K562 (cell line): Measurements from ENCODE around the gene WIF1. TPM values are rescaled to one million over a fixed set of nuclear protein-coding genes. Genes with fewer than 3 reads are reported as not detected.

Experiments
- ATAC-seq: fragments of 200-7000 bp; cut with Tn5 transposase; 3 replicates; pipeline ENCODE4 v1.9.1; 2020; ENCODE audit warnings: moderate library complexity
- BruUV-seq: library from RNA; stranded (reverse); fragments of 400-500 nt; replicated peaks from 2 replicates; lab custom pipeline; 2021; lab: Mats Ljungman, UMichigan
- CTCF ChIA-PET: fragments of 300-600 bp; formaldehyde crosslinking; extraction: SDS; loops from one replicate; lab custom pipeline; 2021; ENCODE audit warnings: low intra/inter-chr PET ratio; lab: Yijun Ruan, JAX
- POLR2A ChIA-PET: fragments of 300-600, 350-650 bp; sonication (Branson Sonifier 250); formaldehyde crosslinking; extraction: SDS; loops from one replicate; lab custom pipeline; 2021; ENCODE audit warnings: antibody characterized with exemption, inconsistent platforms; lab: Yijun Ruan, JAX
- DNase-seq, 4 experiments: peaks; one replicate each; pipeline versions ENCODE4 v3.0.0 to v3.0.0-alpha.2; 2011 to 2018; ENCODE audit warnings: low spot score in 3 of 4, mixed read lengths in 3 of 4; ENCODE audit errors: extremely low read depth in 1 of 4
- FAIRE-seq: peaks from 2 replicates; lab custom pipeline; 2011; peaks lifted over from hg19 to GRCh38; lab: Jason Lieb, UNC
- H2AFZ ChIP-seq: 2 replicates; pipeline ENCODE4 v1.6.0; 2011; ENCODE audit warnings: low read depth, low read length, control low read depth, inconsistent platforms
- H3K27ac ChIP-seq: fragments of 200-600 bp; 3 replicates; pipeline ENCODE4 v1.8.0; 2011; ENCODE audit warnings: low read depth, mild to moderate bottlenecking, control low read depth, inconsistent platforms, low read length, moderate library complexity, mixed read lengths; ENCODE audit errors: extremely low read depth
- H3K27me3 ChIP-seq, 2 experiments: fragments of 300-600 bp in 1 of 2; 2 replicates in 1 of 2; 3 replicates in 1 of 2; pipeline versions ENCODE4 v1.6.0 to v1.8.0; 2011; ENCODE audit warnings: inconsistent platforms in 2 of 2, low read length in 2 of 2, mild to moderate bottlenecking in 1 of 2, mixed read lengths in 1 of 2, moderate library complexity in 1 of 2; ENCODE audit not compliant: control insufficient read depth in 2 of 2, insufficient read depth in 2 of 2
- H3K36me3 ChIP-seq: fragments of 300-600 bp; 3 replicates; pipeline ENCODE4 v1.8.0; 2011; ENCODE audit warnings: mild to moderate bottlenecking, low read length, inconsistent platforms; ENCODE audit not compliant: control insufficient read depth, insufficient read depth
- H3K4me1 ChIP-seq, 2 experiments: fragments of 200-600 bp in 1 of 2; replicated peaks in 1 of 2; 2 replicates in 1 of 2; 3 replicates in 1 of 2; pipeline versions ENCODE4 v1.5.1 to v1.8.0; 2011; ENCODE audit warnings: inconsistent platforms in 2 of 2, low read length in 2 of 2, mild to moderate bottlenecking in 1 of 2, mixed read lengths in 1 of 2, moderate library complexity in 1 of 2; ENCODE audit not compliant: control insufficient read depth in 2 of 2, insufficient read depth in 2 of 2
- H3K4me2 ChIP-seq: 2 replicates; pipeline ENCODE4 v1.6.1; 2011; ENCODE audit warnings: low read length, control low read depth, inconsistent platforms, mixed read lengths; ENCODE audit not compliant: insufficient read depth
- H3K4me3 ChIP-seq: fragments of 200-600 bp; sonication (generic), shearing (Covaris generic); 2 replicates; pipeline ENCODE4 v1.5.1; 2016; ENCODE audit warnings: control low read depth, inconsistent platforms
- H3K79me2 ChIP-seq: fragments of 200-600 bp; 3 replicates; pipeline ENCODE4 v1.8.0; 2011; ENCODE audit warnings: low read length, inconsistent platforms; ENCODE audit not compliant: control insufficient read depth, insufficient read depth
- H3K9ac ChIP-seq, 2 experiments: 2 replicates each; pipeline versions ENCODE4 v1.6.0 to v1.6.1; 2011; ENCODE audit warnings: low read depth in 2 of 2, low read length in 2 of 2, control low read depth in 1 of 2, inconsistent platforms in 1 of 2, mild to moderate bottlenecking in 1 of 2, mixed read lengths in 1 of 2; ENCODE audit not compliant: insufficient read depth in 1 of 2
- H3K9me1 ChIP-seq: one replicate; pipeline ENCODE4 v1.6.0; 2011; ENCODE audit warnings: inconsistent platforms, mild to moderate bottlenecking, low read length, moderate library complexity; ENCODE audit not compliant: control insufficient read depth, insufficient read depth
- H3K9me3 ChIP-seq: replicated peaks from 2 replicates; pipeline ENCODE4 v1.5.1; 2011; ENCODE audit warnings: low read depth, low read length, inconsistent platforms; ENCODE audit not compliant: control insufficient read depth, insufficient read depth
- H4K20me1 ChIP-seq: replicated peaks from 2 replicates; pipeline ENCODE4 v1.6.1; 2011; ENCODE audit warnings: low read length, inconsistent platforms, mixed read lengths; ENCODE audit not compliant: control insufficient read depth, insufficient read depth
- CEBPG ChIP-seq, 3 experiments: fragments of 200-800 bp in 1 of 3; sonication (Bioruptor generic) in 1 of 3; sonication (generic) in 1 of 3; formaldehyde crosslinking in 1 of 3; IDR thresholded peaks in 2 of 3; conservative IDR thresholded peaks in 1 of 3; 2 replicates each; pipeline versions ENCODE4 v1.6.1 to v1.8.0; 2016 to 2022; ENCODE audit warnings: missing compliant biosample characterization in 2 of 3, missing genetic modification characterization in 2 of 3, mild to moderate bottlenecking in 1 of 3, missing genetic modification reagents in 1 of 3
- HMGN3 ChIP-seq: IDR thresholded peaks from 2 replicates; pipeline ENCODE4 v1.6.1; 2011; ENCODE audit warnings: borderline replicate concordance, low read depth, mild to moderate bottlenecking, mixed read lengths, low read length; ENCODE audit not compliant: insufficient read length; ENCODE audit errors: extremely low read depth
- MIER1 ChIP-seq: fragments of 450-650 bp; IDR thresholded peaks from 2 replicates; pipeline ENCODE4 v1.6.1; 2016; ENCODE audit warnings: antibody characterized with exemption, mild to moderate bottlenecking, low read depth
- SRSF3 ChIP-seq: fragments of 200-400 bp; formaldehyde crosslinking; IDR thresholded peaks from 2 replicates; pipeline ENCODE4 v1.6.1; 2016; ENCODE audit warnings: mild to moderate bottlenecking, low read length, moderate library complexity; ENCODE audit not compliant: insufficient read depth
- TGIF2 ChIP-seq: sonication (generic); formaldehyde crosslinking; IDR thresholded peaks from 2 replicates; pipeline ENCODE4 v1.8.1; 2022; ENCODE audit warnings: mild to moderate bottlenecking, missing genetic modification reagents, moderate library complexity
- ZEB2 ChIP-seq: fragments of 450-650 bp; IDR thresholded peaks from 2 replicates; pipeline ENCODE4 v1.6.1; 2016
- ZNF134 ChIP-seq: fragments of 250-450 bp; sonication (Bioruptor Pico); conservative IDR thresholded peaks from 2 replicates; pipeline ENCODE4 v1.4.0; 2020
- ZNF197 ChIP-seq: fragments of 200-800 bp; sonication (Bioruptor generic); IDR thresholded peaks from 2 replicates; pipeline ENCODE4 v1.6.1; 2016; ENCODE audit warnings: low read depth, missing genetic modification characterization, missing compliant biosample characterization
- WGBS: fragments of 100-300 bp; shearing (Covaris generic); methylation state at CpG from one replicate; pipeline ENCODE4 v1.1.6; 2016; ENCODE audit warnings: low coverage, mixed read lengths; ENCODE audit not compliant: insufficient coverage; ENCODE audit errors: missing lambda C conversion rate; 5-methylcytosine and 5-hydroxymethylcytosine counted together
- in situ Hi-C: fragments of 300-500 bp; cut with MboI; formaldehyde crosslinking; loops from 4 replicates; pipeline ENCODE4 v1.15.0; 2018; ENCODE audit warnings: inconsistent platforms, mixed read lengths
- intact Hi-C: fragments of 100-400 bp; cut with micrococcal nuclease; formaldehyde crosslinking; loops from 2 replicates; pipeline ENCODE4 v1.14.2; 2022
- polyA plus RNA-seq, 8 experiments: library from polyadenylated mRNA; depleted of rRNA in 4 of 8; stranded (reverse) in 5 of 8; unstranded in 3 of 8; fragments of >200 nt; fragmentation: Nextera tagmentation in 2 of 8; fragmentation: Illumina TruSeq in 1 of 8; extraction: Ambion mirVana in 2 of 8; extraction: Trizol in 1 of 8; gene quantifications; 2 replicates each; pipeline versions ENCODE4 v1.2.1 to v1.2.3, GENCODE V29; 2011 to 2014; ENCODE audit warnings: inconsistent platforms in 1 of 8, missing spikeins in 1 of 8
- total RNA-seq, 7 experiments: library from RNA; depleted of rRNA in 6 of 7; stranded (reverse); fragments of >200 nt in 6 of 7; fragmentation: Illumina TruSeq in 2 of 7; extraction: Trizol in 2 of 7; gene quantifications; 2 replicates each; pipeline versions ENCODE4 v1.2.1 to v1.2.3, GENCODE V29; 2011 to 2021; ENCODE audit warnings: low replicate concordance in 1 of 7
- TF ChIP-seq, protein P1 (sequence below): sonication (generic); formaldehyde crosslinking; IDR thresholded peaks from 2 replicates; pipeline ENCODE4 v1.8.0; 2022; ENCODE audit warnings: mild to moderate bottlenecking, low read depth, missing genetic modification reagents
- TF ChIP-seq, protein P2 (sequence below): sonication (generic); IDR thresholded peaks from 2 replicates; pipeline ENCODE4 v1.6.1; 2016
- TF ChIP-seq, protein P3 (sequence below): fragments of 450-650 bp; IDR thresholded peaks from 2 replicates; pipeline ENCODE4 v1.6.1; 2014; ENCODE audit warnings: low read depth, mild to moderate bottlenecking, moderate library complexity, borderline replicate concordance
- TF ChIP-seq, protein P4 (sequence below): sonication (generic); formaldehyde crosslinking; IDR thresholded peaks from 2 replicates; pipeline ENCODE4 v1.8.1; 2023; ENCODE audit warnings: mild to moderate bottlenecking, missing genetic modification reagents
- TF ChIP-seq, protein P5 (sequence below): fragments of 450-650 bp; formaldehyde crosslinking; IDR thresholded peaks from 2 replicates; pipeline ENCODE4 v1.4.0; 2022; ENCODE audit warnings: missing genetic modification characterization

WIF1 gene
- total and polyA plus RNA-seq, 9 of the 15 experiments (the other 6 are each of a cell fraction or from before 2014, with no cell fraction given) = not detected

DNA sequence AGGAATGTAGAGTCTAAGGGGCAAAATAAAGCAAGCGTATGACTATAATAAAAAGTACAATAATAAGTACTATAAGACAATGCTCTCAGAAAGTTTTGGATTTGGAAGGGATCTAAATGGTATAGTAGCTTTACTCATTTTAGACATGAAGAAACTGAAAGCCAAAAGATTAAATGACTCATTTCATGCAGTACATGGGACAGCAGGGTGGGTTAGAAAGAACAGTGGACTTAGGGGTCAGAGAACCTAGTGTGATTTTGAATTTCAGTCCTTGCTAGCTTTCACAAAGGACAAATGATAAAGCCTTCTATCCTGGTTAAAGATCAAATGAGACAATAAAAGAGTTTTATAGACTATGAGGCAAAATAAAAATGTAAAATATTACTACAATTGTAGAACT is 41.5 kb upstream of the WIF1 start (continued):
- TF ChIP-seq, protein P1, sequence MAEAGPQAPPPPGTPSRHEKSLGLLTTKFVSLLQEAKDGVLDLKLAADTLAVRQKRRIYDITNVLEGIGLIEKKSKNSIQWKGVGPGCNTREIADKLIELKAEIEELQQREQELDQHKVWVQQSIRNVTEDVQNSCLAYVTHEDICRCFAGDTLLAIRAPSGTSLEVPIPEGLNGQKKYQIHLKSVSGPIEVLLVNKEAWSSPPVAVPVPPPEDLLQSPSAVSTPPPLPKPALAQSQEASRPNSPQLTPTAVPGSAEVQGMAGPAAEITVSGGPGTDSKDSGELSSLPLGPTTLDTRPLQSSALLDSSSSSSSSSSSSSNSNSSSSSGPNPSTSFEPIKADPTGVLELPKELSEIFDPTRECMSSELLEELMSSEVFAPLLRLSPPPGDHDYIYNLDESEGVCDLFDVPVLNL = no peak
- TF ChIP-seq, protein P2, sequence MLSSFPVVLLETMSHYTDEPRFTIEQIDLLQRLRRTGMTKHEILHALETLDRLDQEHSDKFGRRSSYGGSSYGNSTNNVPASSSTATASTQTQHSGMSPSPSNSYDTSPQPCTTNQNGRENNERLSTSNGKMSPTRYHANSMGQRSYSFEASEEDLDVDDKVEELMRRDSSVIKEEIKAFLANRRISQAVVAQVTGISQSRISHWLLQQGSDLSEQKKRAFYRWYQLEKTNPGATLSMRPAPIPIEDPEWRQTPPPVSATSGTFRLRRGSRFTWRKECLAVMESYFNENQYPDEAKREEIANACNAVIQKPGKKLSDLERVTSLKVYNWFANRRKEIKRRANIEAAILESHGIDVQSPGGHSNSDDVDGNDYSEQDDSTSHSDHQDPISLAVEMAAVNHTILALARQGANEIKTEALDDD = no peak
- no peak for TF ChIP-seq TGIF2 (CRISPR knock-in tag)

DNA sequence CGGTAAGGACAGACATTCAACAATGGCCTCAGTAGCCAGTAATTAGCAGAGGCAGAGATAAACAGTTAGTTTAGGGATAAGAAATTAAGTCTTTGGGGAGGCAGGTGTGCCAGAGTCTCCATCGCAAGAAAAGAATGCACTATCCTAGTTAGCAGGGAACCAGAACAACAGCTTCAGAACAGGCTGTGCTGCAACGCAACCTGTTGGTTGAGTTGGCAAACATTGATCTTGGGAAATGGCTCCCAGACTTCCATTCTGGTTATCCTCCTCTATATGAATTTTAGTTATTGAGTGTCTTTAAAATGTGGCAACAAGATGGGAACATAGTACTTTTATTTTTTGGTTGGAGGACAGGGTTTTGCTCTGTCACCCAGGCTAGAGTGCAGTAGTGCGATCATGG is 36.0 kb upstream of the WIF1 start:
- in situ Hi-C loops = no loop called here
- FAIRE-seq = no peak
- Histone ChIP-seq H3K27ac (no peak overlapping the region), H2AFZ (peak overlapping the region; percentile 87; the same call in 1 of the 2 replicates), H3K4me3 (no peak overlapping the region), H3K27me3 (peaks cover 0 to 3% of the 10 kb centered on the region in 2 experiments; a peak in 1 of 5 replicates), H3K79me2 (no peaks in the 10 kb centered on the region), H3K4me1 (peaks cover 0 to 4% of the 10 kb centered on the region in 2 experiments; a peak in 3 of 5 replicates), H3K9ac (no peak overlapping the region), H3K36me3 (no peaks in the 10 kb centered on the region), H4K20me1 (no peaks in the 10 kb centered on the region), H3K9me3 (no peaks in the 10 kb centered on the region), H3K4me2 (no peak overlapping the region), H3K9me1 (no peaks in the 10 kb centered on the region)
- ChIA-PET CTCF (no interaction called here), POLR2A (no interaction called here)
- no peak for ATAC-seq
- BruUV-seq = no TSS peak
- DNase-seq = no peak
- intact Hi-C loops = no loop called here
- WGBS = 88% methylated on average over 4 of the region's 4 CpGs
- no peak for TF ChIP-seq HMGN3
- TF ChIP-seq ZNF134 (CRISPR knock-in tag) = no peak
- TF ChIP-seq SRSF3 = no peak
- TF ChIP-seq, protein P3, sequence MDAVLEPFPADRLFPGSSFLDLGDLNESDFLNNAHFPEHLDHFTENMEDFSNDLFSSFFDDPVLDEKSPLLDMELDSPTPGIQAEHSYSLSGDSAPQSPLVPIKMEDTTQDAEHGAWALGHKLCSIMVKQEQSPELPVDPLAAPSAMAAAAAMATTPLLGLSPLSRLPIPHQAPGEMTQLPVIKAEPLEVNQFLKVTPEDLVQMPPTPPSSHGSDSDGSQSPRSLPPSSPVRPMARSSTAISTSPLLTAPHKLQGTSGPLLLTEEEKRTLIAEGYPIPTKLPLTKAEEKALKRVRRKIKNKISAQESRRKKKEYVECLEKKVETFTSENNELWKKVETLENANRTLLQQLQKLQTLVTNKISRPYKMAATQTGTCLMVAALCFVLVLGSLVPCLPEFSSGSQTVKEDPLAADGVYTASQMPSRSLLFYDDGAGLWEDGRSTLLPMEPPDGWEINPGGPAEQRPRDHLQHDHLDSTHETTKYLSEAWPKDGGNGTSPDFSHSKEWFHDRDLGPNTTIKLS = no peak
- no peak for TF ChIP-seq MIER1
- no peak for TF ChIP-seq ZEB2
- TF ChIP-seq, protein P4, sequence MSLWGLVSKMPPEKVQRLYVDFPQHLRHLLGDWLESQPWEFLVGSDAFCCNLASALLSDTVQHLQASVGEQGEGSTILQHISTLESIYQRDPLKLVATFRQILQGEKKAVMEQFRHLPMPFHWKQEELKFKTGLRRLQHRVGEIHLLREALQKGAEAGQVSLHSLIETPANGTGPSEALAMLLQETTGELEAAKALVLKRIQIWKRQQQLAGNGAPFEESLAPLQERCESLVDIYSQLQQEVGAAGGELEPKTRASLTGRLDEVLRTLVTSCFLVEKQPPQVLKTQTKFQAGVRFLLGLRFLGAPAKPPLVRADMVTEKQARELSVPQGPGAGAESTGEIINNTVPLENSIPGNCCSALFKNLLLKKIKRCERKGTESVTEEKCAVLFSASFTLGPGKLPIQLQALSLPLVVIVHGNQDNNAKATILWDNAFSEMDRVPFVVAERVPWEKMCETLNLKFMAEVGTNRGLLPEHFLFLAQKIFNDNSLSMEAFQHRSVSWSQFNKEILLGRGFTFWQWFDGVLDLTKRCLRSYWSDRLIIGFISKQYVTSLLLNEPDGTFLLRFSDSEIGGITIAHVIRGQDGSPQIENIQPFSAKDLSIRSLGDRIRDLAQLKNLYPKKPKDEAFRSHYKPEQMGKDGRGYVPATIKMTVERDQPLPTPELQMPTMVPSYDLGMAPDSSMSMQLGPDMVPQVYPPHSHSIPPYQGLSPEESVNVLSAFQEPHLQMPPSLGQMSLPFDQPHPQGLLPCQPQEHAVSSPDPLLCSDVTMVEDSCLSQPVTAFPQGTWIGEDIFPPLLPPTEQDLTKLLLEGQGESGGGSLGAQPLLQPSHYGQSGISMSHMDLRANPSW (CRISPR knock-in tag) = no peak
- TF ChIP-seq CEBPG (CRISPR knock-in tag; IDR thresholded peaks at IDR 0.05) = no peak
- no peak for TF ChIP-seq CEBPG (tag; conservative IDR thresholded peaks at IDR 0.05 in 1 of 2, IDR thresholded peaks at IDR 0.05 in 1 of 2)
- TF ChIP-seq ZNF197 (CRISPR knock-in tag) = no peak
- TF ChIP-seq, protein P5, sequence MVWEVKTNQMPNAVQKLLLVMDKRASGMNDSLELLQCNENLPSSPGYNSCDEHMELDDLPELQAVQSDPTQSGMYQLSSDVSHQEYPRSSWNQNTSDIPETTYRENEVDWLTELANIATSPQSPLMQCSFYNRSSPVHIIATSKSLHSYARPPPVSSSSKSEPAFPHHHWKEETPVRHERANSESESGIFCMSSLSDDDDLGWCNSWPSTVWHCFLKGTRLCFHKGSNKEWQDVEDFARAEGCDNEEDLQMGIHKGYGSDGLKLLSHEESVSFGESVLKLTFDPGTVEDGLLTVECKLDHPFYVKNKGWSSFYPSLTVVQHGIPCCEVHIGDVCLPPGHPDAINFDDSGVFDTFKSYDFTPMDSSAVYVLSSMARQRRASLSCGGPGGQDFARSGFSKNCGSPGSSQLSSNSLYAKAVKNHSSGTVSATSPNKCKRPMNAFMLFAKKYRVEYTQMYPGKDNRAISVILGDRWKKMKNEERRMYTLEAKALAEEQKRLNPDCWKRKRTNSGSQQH = no peak
